WTC11 (cell line): ENCODE results near the gene NFS1. TPM values are rescaled to one million over a fixed set of nuclear protein-coding genes. Genes with fewer than 3 reads are reported as not detected.

ENCODE experiments used
- ATAC-seq: fragments of 200-7000 bp; cut with Tn5 transposase; 2 replicates; pipeline ENCODE4 v1.10.0; 2021; ENCODE audit warnings: mild to moderate bottlenecking, moderate library complexity
- CTCF ChIA-PET: fragments of 300-600 bp; sonication (Branson Sonifier 250); formaldehyde crosslinking; loops from one replicate; lab custom pipeline; 2021; ENCODE audit warnings: antibody characterized with exemption; lab: Charles Lee
- POLR2A ChIA-PET: fragments of 350-600 bp; sonication (Branson Sonifier 250); formaldehyde crosslinking; loops from one replicate; lab custom pipeline; 2021; ENCODE audit warnings: antibody characterized with exemption; lab: Charles Lee
- DNase-seq: peaks from one replicate; pipeline ENCODE4 v3.0.0; 2021; ENCODE audit warnings: low spot score
- H3K27ac Mint-ChIP-seq: 2 replicates; pipeline ENCODE4 v1.8.0; 2021; ENCODE audit warnings: mixed read lengths
- H3K27me3 Mint-ChIP-seq: 2 replicates; pipeline ENCODE4 v1.8.0; 2021; ENCODE audit warnings: low read depth, mild to moderate bottlenecking, moderate library complexity, mixed read lengths
- H3K36me3 Mint-ChIP-seq: 2 replicates; pipeline ENCODE4 v1.8.0; 2021; ENCODE audit warnings: mixed read lengths
- H3K4me1 Mint-ChIP-seq: 2 replicates; pipeline ENCODE4 v1.8.0; 2022; ENCODE audit warnings: mixed read lengths
- H3K4me3 Mint-ChIP-seq: 2 replicates; pipeline ENCODE4 v1.8.0; 2021; ENCODE audit warnings: mild to moderate bottlenecking, moderate library complexity, mixed read lengths
- H3K9me3 Mint-ChIP-seq: 2 replicates; pipeline ENCODE4 v1.8.0; 2021; ENCODE audit warnings: mixed read lengths
- EMX1 ChIP-seq: fragments of 250-450 bp; sonication (Bioruptor Pico); IDR thresholded peaks from 2 replicates; pipeline ENCODE4 v1.8.0; 2021; ENCODE audit warnings: mild to moderate bottlenecking
- FOXJ3 ChIP-seq: sonication (generic); formaldehyde crosslinking; IDR thresholded peaks from 2 replicates; pipeline ENCODE4 v1.9.0; 2021; ENCODE audit warnings: missing genetic modification reagents, mild to moderate bottlenecking, borderline replicate concordance
- GABPB1 ChIP-seq: sonication (generic); formaldehyde crosslinking; IDR thresholded peaks from 2 replicates; pipeline ENCODE4 v1.8.1; 2023; ENCODE audit warnings: mild to moderate bottlenecking, missing genetic modification reagents
- JAZF1 ChIP-seq: fragments of 250-450 bp; sonication (Bioruptor Pico); IDR thresholded peaks from 2 replicates; pipeline ENCODE4 v1.9.0; 2021; ENCODE audit warnings: moderate library complexity, mild to moderate bottlenecking, inconsistent platforms
- JUN ChIP-seq: sonication (generic); formaldehyde crosslinking; IDR thresholded peaks from 2 replicates; pipeline ENCODE4 v1.8.0; 2023; ENCODE audit warnings: mild to moderate bottlenecking, missing genetic modification reagents
- MXD4 ChIP-seq: fragments of 250-450 bp; sonication (Bioruptor Pico); IDR thresholded peaks from 2 replicates; pipeline ENCODE4 v1.8.0; 2021; ENCODE audit warnings: mild to moderate bottlenecking, moderate library complexity, borderline replicate concordance
- NFATC4 ChIP-seq: fragments of 250-450 bp; sonication (Bioruptor Pico); IDR thresholded peaks from 2 replicates; pipeline ENCODE4 v1.9.0; 2021; ENCODE audit warnings: mild to moderate bottlenecking
- NR3C1 ChIP-seq: sonication (generic); formaldehyde crosslinking; conservative IDR thresholded peaks from 2 replicates; pipeline ENCODE4 v1.8.1; 2023; ENCODE audit warnings: low read depth, mild to moderate bottlenecking, missing genetic modification reagents
- TCF7 ChIP-seq: sonication (generic); formaldehyde crosslinking; IDR thresholded peaks from 2 replicates; pipeline ENCODE4 v1.8.0; 2022; ENCODE audit warnings: mild to moderate bottlenecking, low read depth, missing genetic modification reagents, moderate library complexity
- ZNF121 ChIP-seq: sonication (generic); formaldehyde crosslinking; IDR thresholded peaks from 2 replicates; pipeline ENCODE4 v1.8.0; 2023; ENCODE audit warnings: missing genetic modification reagents
- ZNF317 ChIP-seq: sonication (generic); formaldehyde crosslinking; IDR thresholded peaks from 2 replicates; pipeline ENCODE4 v1.8.1; 2023; ENCODE audit warnings: low read depth, mild to moderate bottlenecking, moderate library complexity, missing genetic modification reagents, borderline replicate concordance
- total RNA-seq: library from RNA; stranded (reverse); gene quantifications from 3 replicates; pipeline ENCODE4 v1.2.3, GENCODE V29; 2021
- TF ChIP-seq, protein P1 (sequence below): fragments of 250-450 bp; sonication (Bioruptor Pico); conservative IDR thresholded peaks from 2 replicates; pipeline ENCODE4 v1.9.0; 2021; ENCODE audit warnings: mild to moderate bottlenecking
- TF ChIP-seq, protein P2 (sequence below): sonication (generic); formaldehyde crosslinking; IDR thresholded peaks from 2 replicates; pipeline ENCODE4 v1.8.0; 2022; ENCODE audit warnings: mild to moderate bottlenecking, missing genetic modification reagents
- TF ChIP-seq, protein P3 (sequence below): sonication (generic); formaldehyde crosslinking; IDR thresholded peaks from 2 replicates; pipeline ENCODE4 v1.8.1; 2023; ENCODE audit warnings: mild to moderate bottlenecking, moderate library complexity, missing genetic modification reagents

The NFS1 gene
- total RNA-seq, 1 experiment from 2014 or later: 36.1 TPM

DNA sequence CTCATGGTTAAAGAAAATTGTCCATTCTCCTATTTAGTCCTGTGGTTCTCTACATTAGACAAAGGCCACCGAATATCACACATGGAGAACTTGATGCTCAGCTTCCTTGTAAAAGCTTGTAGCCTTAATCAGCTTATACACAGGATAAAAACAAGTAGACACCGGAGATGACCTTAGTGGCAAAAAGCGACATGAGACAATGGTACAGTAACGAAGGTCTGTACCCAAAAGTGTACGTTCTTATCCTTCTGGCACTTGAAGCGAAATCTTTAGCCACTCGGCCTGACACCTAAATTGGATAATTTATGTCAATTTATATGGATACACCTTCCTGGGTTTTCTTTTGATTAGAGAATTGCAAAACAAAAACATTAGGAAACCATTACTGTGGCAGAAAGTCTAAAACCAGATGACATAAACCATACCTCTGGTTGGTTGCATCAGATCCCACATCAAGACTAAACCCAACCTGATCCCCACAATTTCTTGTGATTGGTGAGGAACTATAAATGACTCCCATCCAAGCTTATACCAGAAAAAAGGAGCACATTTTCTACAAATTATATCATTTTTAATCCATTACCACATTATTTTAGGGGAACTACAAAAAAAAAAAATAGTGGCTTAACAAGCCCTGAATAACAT, 36.8 kb upstream of the NFS1 start:
- ChIA-PET CTCF (no interaction called here), POLR2A (interaction anchor here (1.0 to 1.5 kb wide), 2 partner anchors 8 to 36 kb away, joined by 3 to 4 read pairs; partner anchors contain the start of gene PHF20)
- Mint-ChIP-seq H3K27ac (no peak overlapping the region), H3K4me3 (no peak overlapping the region), H3K4me1 (peaks cover 22% of the 10 kb centered on the region), H3K9me3 (peaks cover 4% of the 10 kb centered on the region; the same call in 1 of the 2 replicates), H3K36me3 (peaks cover 93% of the 10 kb centered on the region)
- ATAC-seq (no peak), DNase-seq (no peak)
- TF ChIP-seq EMX1 (no peak), MXD4 (CRISPR knock-in tag) (no peak)
- TF ChIP-seq, protein P1, sequence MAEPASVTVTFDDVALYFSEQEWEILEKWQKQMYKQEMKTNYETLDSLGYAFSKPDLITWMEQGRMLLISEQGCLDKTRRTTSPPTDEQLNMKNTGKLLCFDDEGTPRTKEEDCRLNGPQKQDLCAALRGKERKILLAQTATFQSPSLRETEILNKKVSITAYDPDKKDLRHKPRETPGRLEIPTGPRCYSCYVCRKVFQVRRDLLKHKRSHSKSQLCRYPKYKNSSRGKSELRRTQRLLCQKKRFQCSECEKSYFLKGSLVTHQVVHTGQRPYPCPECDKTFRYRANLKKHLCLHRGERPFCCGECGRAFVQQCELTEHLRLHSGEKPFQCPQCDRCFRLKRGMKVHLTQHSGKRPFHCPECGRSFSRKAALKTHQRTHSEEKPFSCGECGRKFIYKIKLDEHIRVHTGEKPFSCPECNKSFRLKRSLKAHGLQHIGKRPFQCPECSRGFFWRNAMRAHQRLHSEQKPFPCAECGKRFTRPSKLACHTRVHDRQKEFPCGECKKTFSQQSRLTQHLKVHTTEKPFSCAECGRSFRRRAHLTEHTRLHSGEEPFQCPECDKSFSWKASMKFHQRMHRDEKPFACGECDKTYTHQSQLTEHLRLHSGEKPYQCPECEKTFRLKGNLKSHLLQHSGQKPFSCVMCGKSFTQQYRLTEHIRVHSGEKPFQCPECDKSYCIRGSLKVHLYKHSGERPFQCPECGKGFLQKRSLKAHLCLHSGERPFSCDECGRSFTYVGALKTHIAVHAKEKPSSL (CRISPR knock-in tag): peak; percentile 27; the same call in 1 of the 2 replicates
- TF ChIP-seq, all 79 proteins: peak for 1
- no peaks in the 10 kb centered on the region for H3K27me3 Mint-ChIP-seq

DNA sequence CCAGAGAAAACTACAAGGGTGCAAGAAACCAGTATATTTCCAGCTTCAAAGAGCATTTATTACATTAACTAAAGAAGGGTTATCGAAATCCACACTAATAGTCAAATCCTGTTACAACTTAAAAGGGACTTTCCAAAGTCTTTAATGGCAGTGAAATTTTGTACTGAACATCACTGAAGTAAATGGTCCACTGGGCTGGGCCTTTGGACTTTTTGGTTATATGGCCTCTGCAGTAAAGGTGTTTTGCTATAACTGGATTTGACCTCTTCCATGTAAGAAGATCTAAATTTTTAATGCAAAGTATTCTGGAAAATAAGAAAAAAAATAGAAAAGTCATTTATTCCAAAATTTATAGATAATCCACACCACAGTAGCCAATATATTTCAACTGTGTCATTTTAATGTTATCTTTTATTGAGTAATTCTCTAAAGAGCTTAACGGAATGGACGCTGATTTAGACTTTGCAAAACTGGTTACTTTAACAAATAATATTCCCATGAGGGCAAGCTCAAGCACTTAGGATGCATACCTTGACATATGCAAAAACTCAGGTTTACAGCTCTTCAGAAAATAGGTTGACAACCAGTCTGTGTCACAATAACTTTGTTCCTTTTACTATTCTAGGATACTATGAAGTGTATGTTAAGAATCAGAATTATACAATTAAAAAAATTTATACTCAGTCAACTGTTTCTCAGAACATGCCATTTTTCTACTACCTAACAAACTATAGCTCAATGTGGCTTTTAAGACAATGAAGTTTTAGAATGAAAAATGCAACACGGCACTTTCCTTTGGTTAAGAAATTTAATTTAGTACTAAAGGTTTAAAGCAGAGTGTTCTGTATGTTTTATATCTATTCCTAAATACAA, 35.9 kb upstream of the NFS1 start:
- Mint-ChIP-seq H3K27me3 (no peaks in the 10 kb centered on the region), H3K9me3 (peaks cover 4% of the 10 kb centered on the region; the same call in 1 of the 2 replicates), H3K36me3 (peaks cover 92% of the 10 kb centered on the region), H3K27ac (no peak overlapping the region), H3K4me1 (peaks cover 17% of the 10 kb centered on the region), H3K4me3 (no peak overlapping the region)
- ATAC-seq (no peak), DNase-seq (no peak)
- TF ChIP-seq NR3C1 (CRISPR knock-in tag) (no peak), ZNF317 (CRISPR knock-in tag) (no peak), NFATC4 (no peak), JAZF1 (CRISPR knock-in tag) (no peak), TCF7 (CRISPR knock-in tag) (no peak), ZNF121 (CRISPR knock-in tag) (no peak), JUN (CRISPR knock-in tag) (no peak), FOXJ3 (CRISPR knock-in tag) (no peak), GABPB1 (no peak)
- TF ChIP-seq, protein P2, sequence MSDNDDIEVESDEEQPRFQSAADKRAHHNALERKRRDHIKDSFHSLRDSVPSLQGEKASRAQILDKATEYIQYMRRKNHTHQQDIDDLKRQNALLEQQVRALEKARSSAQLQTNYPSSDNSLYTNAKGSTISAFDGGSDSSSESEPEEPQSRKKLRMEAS (CRISPR knock-in tag): no peak
- TF ChIP-seq, protein P3, sequence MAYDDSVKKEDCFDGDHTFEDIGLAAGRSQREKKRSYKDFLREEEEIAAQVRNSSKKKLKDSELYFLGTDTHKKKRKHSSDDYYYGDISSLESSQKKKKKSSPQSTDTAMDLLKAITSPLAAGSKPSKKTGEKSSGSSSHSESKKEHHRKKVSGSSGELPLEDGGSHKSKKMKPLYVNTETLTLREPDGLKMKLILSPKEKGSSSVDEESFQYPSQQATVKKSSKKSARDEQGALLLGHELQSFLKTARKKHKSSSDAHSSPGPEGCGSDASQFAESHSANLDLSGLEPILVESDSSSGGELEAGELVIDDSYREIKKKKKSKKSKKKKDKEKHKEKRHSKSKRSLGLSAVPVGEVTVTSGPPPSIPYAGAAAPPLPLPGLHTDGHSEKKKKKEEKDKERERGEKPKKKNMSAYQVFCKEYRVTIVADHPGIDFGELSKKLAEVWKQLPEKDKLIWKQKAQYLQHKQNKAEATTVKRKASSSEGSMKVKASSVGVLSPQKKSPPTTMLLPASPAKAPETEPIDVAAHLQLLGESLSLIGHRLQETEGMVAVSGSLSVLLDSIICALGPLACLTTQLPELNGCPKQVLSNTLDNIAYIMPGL (CRISPR knock-in tag): no peak
- TF ChIP-seq, protein P1 (CRISPR knock-in tag): no peak
- ChIA-PET POLR2A (interaction anchor here (1.0 to 1.5 kb wide), 2 partner anchors 9 to 37 kb away, joined by 3 to 4 read pairs; partner anchors contain the start of gene PHF20), CTCF (no interaction called here)
